K562 (cell line): Measurements from ENCODE around the gene TFE3. TPM values are rescaled to one million over a fixed set of nuclear protein-coding genes. Genes with fewer than 3 reads are reported as not detected.

Experiments used
- ATAC-seq: fragments of 200-7000 bp; cut with Tn5 transposase; 3 replicates; pipeline ENCODE4 v1.9.1; 2020; ENCODE audit warnings: moderate library complexity
- BruUV-seq: library from RNA; stranded (reverse); fragments of 400-500 nt; replicated peaks from 2 replicates; lab custom pipeline; 2021; lab: Mats Ljungman, UMichigan
- CTCF ChIA-PET: fragments of 300-600 bp; formaldehyde crosslinking; extraction: SDS; loops from one replicate; lab custom pipeline; 2021; ENCODE audit warnings: low intra/inter-chr PET ratio; lab: Yijun Ruan, JAX
- POLR2A ChIA-PET: fragments of 300-600, 350-650 bp; sonication (Branson Sonifier 250); formaldehyde crosslinking; extraction: SDS; loops from one replicate; lab custom pipeline; 2021; ENCODE audit warnings: antibody characterized with exemption, inconsistent platforms; lab: Yijun Ruan, JAX
- DNase-seq, 4 experiments: peaks; one replicate each; pipeline versions ENCODE4 v3.0.0 to v3.0.0-alpha.2; 2011 to 2018; ENCODE audit warnings: low spot score in 3 of 4, mixed read lengths in 3 of 4; ENCODE audit errors: extremely low read depth in 1 of 4
- FAIRE-seq: peaks from 2 replicates; lab custom pipeline; 2011; peaks lifted over from hg19 to GRCh38; lab: Jason Lieb, UNC
- H2AFZ ChIP-seq: 2 replicates; pipeline ENCODE4 v1.6.0; 2011; ENCODE audit warnings: low read depth, low read length, control low read depth, inconsistent platforms
- H3K27ac ChIP-seq: fragments of 200-600 bp; 3 replicates; pipeline ENCODE4 v1.8.0; 2011; ENCODE audit warnings: low read depth, mild to moderate bottlenecking, control low read depth, inconsistent platforms, low read length, moderate library complexity, mixed read lengths; ENCODE audit errors: extremely low read depth
- H3K27me3 ChIP-seq, 2 experiments: fragments of 300-600 bp in 1 of 2; 2 replicates in 1 of 2; 3 replicates in 1 of 2; pipeline versions ENCODE4 v1.6.0 to v1.8.0; 2011; ENCODE audit warnings: inconsistent platforms in 2 of 2, low read length in 2 of 2, mild to moderate bottlenecking in 1 of 2, mixed read lengths in 1 of 2, moderate library complexity in 1 of 2; ENCODE audit not compliant: control insufficient read depth in 2 of 2, insufficient read depth in 2 of 2
- H3K36me3 ChIP-seq: fragments of 300-600 bp; 3 replicates; pipeline ENCODE4 v1.8.0; 2011; ENCODE audit warnings: mild to moderate bottlenecking, low read length, inconsistent platforms; ENCODE audit not compliant: control insufficient read depth, insufficient read depth
- H3K4me1 ChIP-seq, 2 experiments: fragments of 200-600 bp in 1 of 2; replicated peaks in 1 of 2; 2 replicates in 1 of 2; 3 replicates in 1 of 2; pipeline versions ENCODE4 v1.5.1 to v1.8.0; 2011; ENCODE audit warnings: inconsistent platforms in 2 of 2, low read length in 2 of 2, mild to moderate bottlenecking in 1 of 2, mixed read lengths in 1 of 2, moderate library complexity in 1 of 2; ENCODE audit not compliant: control insufficient read depth in 2 of 2, insufficient read depth in 2 of 2
- H3K4me2 ChIP-seq: 2 replicates; pipeline ENCODE4 v1.6.1; 2011; ENCODE audit warnings: low read length, control low read depth, inconsistent platforms, mixed read lengths; ENCODE audit not compliant: insufficient read depth
- H3K4me3 ChIP-seq: fragments of 200-600 bp; sonication (generic), shearing (Covaris generic); 2 replicates; pipeline ENCODE4 v1.5.1; 2016; ENCODE audit warnings: control low read depth, inconsistent platforms
- H3K79me2 ChIP-seq: fragments of 200-600 bp; 3 replicates; pipeline ENCODE4 v1.8.0; 2011; ENCODE audit warnings: low read length, inconsistent platforms; ENCODE audit not compliant: control insufficient read depth, insufficient read depth
- H3K9ac ChIP-seq, 2 experiments: 2 replicates each; pipeline versions ENCODE4 v1.6.0 to v1.6.1; 2011; ENCODE audit warnings: low read depth in 2 of 2, low read length in 2 of 2, control low read depth in 1 of 2, inconsistent platforms in 1 of 2, mild to moderate bottlenecking in 1 of 2, mixed read lengths in 1 of 2; ENCODE audit not compliant: insufficient read depth in 1 of 2
- H3K9me1 ChIP-seq: one replicate; pipeline ENCODE4 v1.6.0; 2011; ENCODE audit warnings: inconsistent platforms, mild to moderate bottlenecking, low read length, moderate library complexity; ENCODE audit not compliant: control insufficient read depth, insufficient read depth
- H3K9me3 ChIP-seq: replicated peaks from 2 replicates; pipeline ENCODE4 v1.5.1; 2011; ENCODE audit warnings: low read depth, low read length, inconsistent platforms; ENCODE audit not compliant: control insufficient read depth, insufficient read depth
- H4K20me1 ChIP-seq: replicated peaks from 2 replicates; pipeline ENCODE4 v1.6.1; 2011; ENCODE audit warnings: low read length, inconsistent platforms, mixed read lengths; ENCODE audit not compliant: control insufficient read depth, insufficient read depth
- BCOR ChIP-seq: fragments of 450-650 bp; IDR thresholded peaks from 2 replicates; pipeline ENCODE4 v1.6.1; 2016
- CC2D1A ChIP-seq: fragments of 450-650 bp; IDR thresholded peaks from 2 replicates; pipeline ENCODE4 v1.6.1; 2017; ENCODE audit warnings: mild to moderate bottlenecking
- CHAMP1 ChIP-seq: fragments of 450-650 bp; IDR thresholded peaks from 2 replicates; pipeline ENCODE4 v1.6.1; 2016; ENCODE audit warnings: mild to moderate bottlenecking
- CREBBP ChIP-seq: IDR thresholded peaks from one replicate; pipeline ENCODE4 v1.6.1; 2012; ENCODE audit warnings: low read depth, mild to moderate bottlenecking, control low read depth, inconsistent platforms, low read length
- DMBX1 ChIP-seq: fragments of 250-450 bp; sonication (Bioruptor Pico); IDR thresholded peaks from 2 replicates; pipeline ENCODE4 v1.8.0; 2022; ENCODE audit warnings: inconsistent platforms, mild to moderate bottlenecking, moderate library complexity, borderline replicate concordance
- ESRRA ChIP-seq: fragments of 450-650 bp; IDR thresholded peaks from 2 replicates; pipeline ENCODE4 v1.6.1; 2014; ENCODE audit warnings: low read depth, mild to moderate bottlenecking, moderate library complexity, borderline replicate concordance
- FOXA1 ChIP-seq: fragments of 450-650 bp; IDR thresholded peaks from 2 replicates; pipeline ENCODE4 v1.6.1; 2016; ENCODE audit warnings: mild to moderate bottlenecking, borderline replicate concordance
- HSF4 ChIP-seq: fragments of 250-450 bp; sonication (Bioruptor Pico); IDR thresholded peaks from 2 replicates; pipeline ENCODE4 v2.1.2; 2022; ENCODE audit warnings: mild to moderate bottlenecking, moderate library complexity, borderline replicate concordance
- NR2F6 ChIP-seq: fragments of 450-650 bp; formaldehyde crosslinking; IDR thresholded peaks from 2 replicates; pipeline ENCODE4 v1.4.0; 2020; ENCODE audit warnings: mild to moderate bottlenecking
- RBM25 ChIP-seq: fragments of 200-400 bp; formaldehyde crosslinking; IDR thresholded peaks from 2 replicates; pipeline ENCODE4 v1.6.1; 2018; ENCODE audit warnings: low read length, low read depth, moderate library complexity; ENCODE audit not compliant: severe bottlenecking
- U2AF1 ChIP-seq: fragments of 200-400 bp; formaldehyde crosslinking; optimal IDR thresholded peaks from 2 replicates; pipeline ENCODE3; 2017; ENCODE audit warnings: mild to moderate bottlenecking, low read depth, low read length, moderate library complexity
- XRCC5 ChIP-seq: fragments of 200-400 bp; formaldehyde crosslinking; IDR thresholded peaks from 2 replicates; pipeline ENCODE4 v1.6.1; 2017; ENCODE audit warnings: low read depth, mild to moderate bottlenecking, low read length
- ZC3H11A ChIP-seq: IDR thresholded peaks from 2 replicates; pipeline ENCODE4 v1.6.1; 2012; ENCODE audit warnings: low read depth, low read length, improper control_type of control experiment
- ZNF184 ChIP-seq: sonication (generic); formaldehyde crosslinking; IDR thresholded peaks from 2 replicates; pipeline ENCODE4 v1.5.0; 2020; ENCODE audit warnings: missing genetic modification reagents
- ZNF324 ChIP-seq: fragments of 250-450 bp; sonication (Bioruptor Pico); IDR thresholded peaks from 2 replicates; pipeline ENCODE4 v1.4.0; 2020; ENCODE audit warnings: mild to moderate bottlenecking
- ZNF764 ChIP-seq: fragments of 250-450 bp; sonication (Bioruptor Pico); IDR thresholded peaks from 2 replicates; pipeline ENCODE4 v1.4.0; 2020; ENCODE audit warnings: low read depth, mild to moderate bottlenecking, moderate library complexity
- WGBS: fragments of 100-300 bp; shearing (Covaris generic); methylation state at CpG from one replicate; pipeline ENCODE4 v1.1.6; 2016; ENCODE audit warnings: low coverage, mixed read lengths; ENCODE audit not compliant: insufficient coverage; ENCODE audit errors: missing lambda C conversion rate; 5-methylcytosine and 5-hydroxymethylcytosine counted together
- in situ Hi-C: fragments of 300-500 bp; cut with MboI; formaldehyde crosslinking; loops from 4 replicates; pipeline ENCODE4 v1.15.0; 2018; ENCODE audit warnings: inconsistent platforms, mixed read lengths
- intact Hi-C: fragments of 100-400 bp; cut with micrococcal nuclease; formaldehyde crosslinking; loops from 2 replicates; pipeline ENCODE4 v1.14.2; 2022
- polyA plus RNA-seq, 8 experiments: library from polyadenylated mRNA; depleted of rRNA in 4 of 8; stranded (reverse) in 5 of 8; unstranded in 3 of 8; fragments of >200 nt; fragmentation: Nextera tagmentation in 2 of 8; fragmentation: Illumina TruSeq in 1 of 8; extraction: Ambion mirVana in 2 of 8; extraction: Trizol in 1 of 8; gene quantifications; 2 replicates each; pipeline versions ENCODE4 v1.2.1 to v1.2.3, GENCODE V29; 2011 to 2014; ENCODE audit warnings: inconsistent platforms in 1 of 8, missing spikeins in 1 of 8
- total RNA-seq, 7 experiments: library from RNA; depleted of rRNA in 6 of 7; stranded (reverse); fragments of >200 nt in 6 of 7; fragmentation: Illumina TruSeq in 2 of 7; extraction: Trizol in 2 of 7; gene quantifications; 2 replicates each; pipeline versions ENCODE4 v1.2.1 to v1.2.3, GENCODE V29; 2011 to 2021; ENCODE audit warnings: low replicate concordance in 1 of 7

The TFE3 gene
- total and polyA plus RNA-seq, 9 of the 15 experiments (the other 6 are each of a cell fraction or from before 2014, with no cell fraction given) = 1.9 to 20.3 (median 11.9) TPM

GRCh38 chrX:49066278-49066677 is 23.1 kb upstream of the TFE3 start:
- BruUV-seq = no TSS peak
- H3K27ac ChIP-seq = no peak overlapping the region
- ChIA-PET POLR2A (interaction anchor here (0.8 kb wide), 1 partner anchor 10 kb away, joined by 4 read pairs; no protein-coding TSS in a partner anchor), CTCF (no interaction called here)
- H4K20me1 ChIP-seq = no peaks in the 10 kb centered on the region
- ATAC-seq = no peak
- H3K9me3 ChIP-seq = no peaks in the 10 kb centered on the region
- H3K36me3 ChIP-seq = no peaks in the 10 kb centered on the region
- no peak for FAIRE-seq
- no peak overlapping the region for H3K9ac ChIP-seq
- H3K4me2 ChIP-seq = no peak overlapping the region
- in situ Hi-C loops (no loop called here), intact Hi-C loops (no loop called here)
- DNase-seq = no peak
- H3K79me2 ChIP-seq = no peaks in the 10 kb centered on the region
- H3K27me3 ChIP-seq = no peaks in the 10 kb centered on the region
- 53% methylated on average over 2 of the region's 2 CpGs for WGBS
- no peaks in the 10 kb centered on the region for H3K9me1 ChIP-seq
- H3K4me1 ChIP-seq = peaks cover 0 to 30% of the 10 kb centered on the region in 2 experiments; a peak in 3 of 5 replicates
- no peak overlapping the region for H3K4me3 ChIP-seq
- H2AFZ ChIP-seq = no peak overlapping the region
- TF ChIP-seq CHAMP1 (no peak), CC2D1A (no peak), ZC3H11A (no peak), ESRRA (peak; percentile 68; the same call in 1 of the 2 replicates), CREBBP (no peak), NR2F6 (no peak), BCOR (peak; percentile 55; the same call in 1 of the 2 replicates), DMBX1 (CRISPR knock-in tag) (no peak), XRCC5 (no peak), FOXA1 (no peak), RBM25 (peak; percentile 85), ZNF184 (CRISPR knock-in tag) (no peak), U2AF1 (no peak), ZNF324 (CRISPR knock-in tag) (no peak), ZNF764 (no peak), HSF4 (CRISPR knock-in tag) (no peak)
